Osteoblast (primary cell): ENCODE data around the gene CHPF. TPM values are rescaled to one million over a fixed set of nuclear protein-coding genes. Genes with fewer than 3 reads are reported as not detected.
A peak's percentile ranks its signal among the peaks of the same experiment; 100 is the strongest.

Experiments used
- DNase-seq: peaks from one replicate; pipeline ENCODE4 v3.0.0; 2011; ENCODE audit warnings: low spot score, mixed read lengths; ENCODE audit not compliant: insufficient read length; ENCODE audit errors: missing footprints
- H2AFZ ChIP-seq: 2 replicates; pipeline ENCODE4 v1.6.0; 2011; ENCODE audit warnings: mild to moderate bottlenecking, low read length
- H3K27ac ChIP-seq: 2 replicates; pipeline ENCODE4 v1.5.1; 2011; ENCODE audit warnings: mild to moderate bottlenecking, low read depth, low read length, moderate library complexity
- H3K27me3 ChIP-seq: 2 replicates; pipeline ENCODE4 v1.6.0; 2012; ENCODE audit warnings: mild to moderate bottlenecking, control low read depth, inconsistent platforms, low read length, moderate library complexity; ENCODE audit not compliant: insufficient read depth
- H3K36me3 ChIP-seq: 2 replicates; pipeline ENCODE4 v1.5.1; 2011; ENCODE audit warnings: mild to moderate bottlenecking, low read length, control low read depth, moderate library complexity; ENCODE audit not compliant: insufficient read depth
- H3K4me1 ChIP-seq: 2 replicates; pipeline ENCODE4 v1.5.1; 2011; ENCODE audit warnings: mild to moderate bottlenecking, low read length, control low read depth, moderate library complexity; ENCODE audit not compliant: insufficient read depth
- H3K4me2 ChIP-seq: 2 replicates; pipeline ENCODE4 v1.6.0; 2011; ENCODE audit warnings: mild to moderate bottlenecking, low read length; ENCODE audit not compliant: insufficient read depth
- H3K4me3 ChIP-seq: fragments of 200-600 bp; sonication (generic); 3 replicates; pipeline ENCODE4 v1.5.1; 2012; ENCODE audit warnings: mild to moderate bottlenecking, low read length, inconsistent platforms; ENCODE audit not compliant: insufficient read depth
- H3K79me2 ChIP-seq: 2 replicates; pipeline ENCODE4 v1.6.0; 2012; ENCODE audit warnings: mild to moderate bottlenecking, low read length, control low read depth, inconsistent platforms; ENCODE audit not compliant: insufficient read depth
- H3K9me3 ChIP-seq: 2 replicates; pipeline ENCODE4 v1.5.1; 2011; ENCODE audit warnings: low read depth, low read length, control low read depth
- H4K20me1 ChIP-seq: 2 replicates; pipeline ENCODE4 v1.6.0; 2012; ENCODE audit warnings: mild to moderate bottlenecking, low read length, control low read depth; ENCODE audit not compliant: insufficient read depth
- total RNA-seq: library from RNA; depleted of rRNA; stranded (reverse); fragments of >200 nt; gene quantifications from 2 replicates; pipeline ENCODE4 v1.2.3, GENCODE V29; 2012
- TF ChIP-seq, protein P1 (sequence below): IDR thresholded peaks from 2 replicates; pipeline ENCODE4 v1.5.1; 2011; ENCODE audit warnings: mild to moderate bottlenecking, low read depth, low read length, moderate library complexity; ENCODE audit errors: extremely low read depth

The CHPF gene
- total RNA-seq, 1 donor: 192 TPM

DNA sequence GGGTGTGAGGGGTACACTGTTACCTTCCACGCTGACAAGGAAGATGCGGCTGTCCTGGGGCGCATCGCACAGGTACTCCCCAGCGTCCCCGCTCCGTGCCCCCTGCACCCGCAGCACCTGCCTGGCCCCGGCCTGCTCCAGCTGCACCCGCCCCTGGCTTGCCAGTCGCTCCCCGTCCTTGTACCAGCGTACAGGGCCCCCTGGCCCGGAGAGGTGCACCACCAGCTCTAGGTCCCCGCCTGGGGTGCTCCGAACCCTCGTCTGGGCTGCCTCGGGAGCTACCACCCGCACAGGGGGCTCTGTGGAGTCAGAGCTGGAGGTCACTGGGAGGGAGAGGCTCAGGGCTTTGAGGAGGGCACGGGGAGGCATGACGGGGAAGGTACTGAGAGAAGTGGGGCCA, 13.7 kb upstream of the CHPF start:
- Histone ChIP-seq H3K27me3 (peaks cover 2% of the 10 kb centered on the region), H3K9me3 (no peaks in the 10 kb centered on the region), H3K4me3 (no peak overlapping the region), H3K79me2 (no peaks in the 10 kb centered on the region), H3K27ac (no peak overlapping the region), H2AFZ (no peak overlapping the region), H3K36me3 (no peaks in the 10 kb centered on the region), H3K4me2 (no peak overlapping the region), H3K4me1 (peaks cover 5% of the 10 kb centered on the region), H4K20me1 (peaks cover 2% of the 10 kb centered on the region)
- TF ChIP-seq, protein P1, sequence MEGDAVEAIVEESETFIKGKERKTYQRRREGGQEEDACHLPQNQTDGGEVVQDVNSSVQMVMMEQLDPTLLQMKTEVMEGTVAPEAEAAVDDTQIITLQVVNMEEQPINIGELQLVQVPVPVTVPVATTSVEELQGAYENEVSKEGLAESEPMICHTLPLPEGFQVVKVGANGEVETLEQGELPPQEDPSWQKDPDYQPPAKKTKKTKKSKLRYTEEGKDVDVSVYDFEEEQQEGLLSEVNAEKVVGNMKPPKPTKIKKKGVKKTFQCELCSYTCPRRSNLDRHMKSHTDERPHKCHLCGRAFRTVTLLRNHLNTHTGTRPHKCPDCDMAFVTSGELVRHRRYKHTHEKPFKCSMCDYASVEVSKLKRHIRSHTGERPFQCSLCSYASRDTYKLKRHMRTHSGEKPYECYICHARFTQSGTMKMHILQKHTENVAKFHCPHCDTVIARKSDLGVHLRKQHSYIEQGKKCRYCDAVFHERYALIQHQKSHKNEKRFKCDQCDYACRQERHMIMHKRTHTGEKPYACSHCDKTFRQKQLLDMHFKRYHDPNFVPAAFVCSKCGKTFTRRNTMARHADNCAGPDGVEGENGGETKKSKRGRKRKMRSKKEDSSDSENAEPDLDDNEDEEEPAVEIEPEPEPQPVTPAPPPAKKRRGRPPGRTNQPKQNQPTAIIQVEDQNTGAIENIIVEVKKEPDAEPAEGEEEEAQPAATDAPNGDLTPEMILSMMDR: no peak
- peak; percentile 68 for DNase-seq

DNA sequence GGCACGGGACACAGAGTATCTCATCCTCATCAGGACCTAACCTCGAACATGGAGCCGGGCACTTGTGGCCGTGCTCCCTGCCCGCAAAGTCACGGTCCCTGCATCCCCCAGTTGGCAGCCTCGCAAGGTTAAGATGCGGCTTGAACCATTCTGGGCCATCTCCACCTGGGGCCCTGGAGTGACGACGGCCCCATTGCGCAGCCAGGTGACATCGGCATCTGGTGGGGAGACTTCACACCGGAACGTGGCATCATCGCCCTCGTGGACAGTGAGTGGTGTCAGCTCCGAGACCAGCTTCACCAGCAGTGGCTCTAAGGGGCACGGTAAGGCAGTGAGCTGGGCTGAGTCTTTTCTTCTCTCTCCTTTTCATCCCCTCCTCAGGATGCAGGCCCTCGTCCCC, 12.8 kb upstream of the CHPF start:
- Histone ChIP-seq H3K4me1 (peaks cover 13% of the 10 kb centered on the region), H4K20me1 (peaks cover 2% of the 10 kb centered on the region), H3K27ac (no peak overlapping the region), H3K4me2 (no peak overlapping the region), H2AFZ (no peak overlapping the region), H3K4me3 (no peak overlapping the region), H3K27me3 (peaks cover 2% of the 10 kb centered on the region), H3K36me3 (no peaks in the 10 kb centered on the region), H3K79me2 (no peaks in the 10 kb centered on the region), H3K9me3 (no peaks in the 10 kb centered on the region)
- TF ChIP-seq, protein P1: no peak
- no peak for DNase-seq

DNA sequence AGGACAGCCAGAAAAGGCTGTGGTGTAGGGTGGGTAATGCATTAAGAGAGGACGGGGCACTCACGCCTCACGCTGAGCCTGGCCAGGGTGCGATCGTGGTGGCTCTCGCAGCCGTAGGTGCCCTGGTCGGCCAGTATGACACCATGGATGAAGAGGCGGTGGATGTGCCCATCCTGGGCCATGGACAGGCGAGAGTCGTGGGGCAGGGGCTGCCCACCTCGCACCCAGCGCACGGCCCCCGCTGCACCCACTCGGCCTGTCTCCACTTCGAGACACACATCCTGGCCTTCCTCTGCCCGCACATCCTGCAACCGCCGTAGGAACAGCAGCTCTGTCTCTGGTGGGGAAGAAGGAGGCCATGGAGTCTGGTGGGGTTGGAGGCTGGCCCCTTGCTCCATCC, 12.3 kb upstream of the CHPF start:
- no peak for DNase-seq

DNA sequence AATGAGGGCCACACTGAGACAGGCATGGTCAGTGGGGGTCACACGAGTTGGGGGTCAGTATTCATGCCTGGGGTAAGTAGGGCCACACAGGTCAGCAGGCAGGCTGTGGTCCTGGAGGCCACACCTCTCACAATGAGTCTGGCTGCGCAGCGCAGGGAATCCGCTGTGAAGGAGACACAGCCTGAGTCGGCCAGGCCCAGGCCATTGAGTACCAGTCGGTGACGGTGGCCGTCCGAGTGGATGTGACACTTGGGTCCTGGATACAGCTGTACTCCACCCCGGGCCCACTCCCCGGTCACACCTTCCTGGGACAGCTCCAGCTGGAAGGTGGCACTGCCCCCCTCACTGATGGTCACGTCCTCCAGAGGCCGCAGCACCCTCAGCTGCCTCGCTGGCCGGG, 10.7 kb upstream of the CHPF start:
- H2AFZ ChIP-seq: no peak overlapping the region
- TF ChIP-seq, protein P1: no peak
- no peaks in the 10 kb centered on the region for H3K79me2 ChIP-seq
- H3K36me3 ChIP-seq: no peaks in the 10 kb centered on the region
- peaks cover 2% of the 10 kb centered on the region for H4K20me1 ChIP-seq
- no peak overlapping the region for H3K27ac ChIP-seq
- H3K4me1 ChIP-seq: peaks cover 13% of the 10 kb centered on the region
- H3K4me2 ChIP-seq: no peak overlapping the region
- peaks cover 2% of the 10 kb centered on the region for H3K27me3 ChIP-seq
- H3K9me3 ChIP-seq: no peaks in the 10 kb centered on the region
- no peak overlapping the region for H3K4me3 ChIP-seq
- no peak for DNase-seq

More for the DNA sequence above, 12.3 kb upstream of the CHPF start:
- Histone ChIP-seq H4K20me1 (peaks cover 2% of the 10 kb centered on the region), H3K4me3 (no peak overlapping the region), H3K27ac (no peak overlapping the region), H3K9me3 (no peaks in the 10 kb centered on the region), H3K4me1 (peaks cover 13% of the 10 kb centered on the region), H3K27me3 (peaks cover 2% of the 10 kb centered on the region), H3K36me3 (no peaks in the 10 kb centered on the region), H3K4me2 (no peak overlapping the region), H3K79me2 (no peaks in the 10 kb centered on the region), H2AFZ (no peak overlapping the region)
- TF ChIP-seq, protein P1: no peak
